K562 (cell line): ENCODE results near the gene TPGS1. TPM values are rescaled to one million over a fixed set of nuclear protein-coding genes. Genes with fewer than 3 reads are reported as not detected.

Experiments used
- CBX8 ChIP-seq: fragments of 200-600 bp; sonication (generic); IDR thresholded peaks from 2 replicates; pipeline ENCODE4 v1.6.1; 2012; ENCODE audit warnings: borderline replicate concordance, mixed run types, low read depth, mild to moderate bottlenecking, moderate library complexity, mixed read lengths, low read length, control low read depth, inconsistent platforms; ENCODE audit not compliant: poor library complexity, severe bottlenecking; ENCODE audit errors: extremely low read depth
- ETS1 ChIP-seq: conservative IDR thresholded peaks from 2 replicates; pipeline ENCODE4 v1.6.1; 2011; ENCODE audit warnings: low read depth, mild to moderate bottlenecking, low read length; ENCODE audit not compliant: control insufficient read depth
- KAT7 ChIP-seq: sonication (generic); formaldehyde crosslinking; IDR thresholded peaks from 2 replicates; pipeline ENCODE4 v1.8.0; 2022; ENCODE audit warnings: missing genetic modification reagents, mild to moderate bottlenecking, borderline replicate concordance
- MBD2 ChIP-seq: sonication (generic); IDR thresholded peaks from 2 replicates; pipeline ENCODE4 v1.6.1; 2016; ENCODE audit warnings: low read depth, borderline replicate concordance
- RAD51 ChIP-seq: fragments of 450-650 bp; IDR thresholded peaks from 2 replicates; pipeline ENCODE4 v1.7.1; 2016; ENCODE audit warnings: low read depth, mild to moderate bottlenecking, borderline replicate concordance
- REST ChIP-seq, 2 experiments: fragments of 450-650 bp; formaldehyde crosslinking in 1 of 2; IDR thresholded peaks; 2 replicates each; pipeline versions ENCODE4 v1.4.0 to v1.6.1; 2014 to 2020; ENCODE audit warnings: mild to moderate bottlenecking in 2 of 2, borderline replicate concordance in 1 of 2, low read depth in 1 of 2
- STAG1 ChIP-seq: sonication (generic); formaldehyde crosslinking; IDR thresholded peaks from 2 replicates; pipeline ENCODE4 v1.5.0; 2020; ENCODE audit warnings: missing genetic modification reagents, borderline replicate concordance
- ZBTB33 ChIP-seq: sonication (generic); formaldehyde crosslinking; IDR thresholded peaks from 2 replicates; pipeline ENCODE4 v1.8.1; 2023; ENCODE audit warnings: mild to moderate bottlenecking, missing genetic modification reagents
- polyA plus RNA-seq, 8 experiments: library from polyadenylated mRNA; depleted of rRNA in 4 of 8; stranded (reverse) in 5 of 8; unstranded in 3 of 8; fragments of >200 nt; fragmentation: Nextera tagmentation in 2 of 8; fragmentation: Illumina TruSeq in 1 of 8; extraction: Ambion mirVana in 2 of 8; extraction: Trizol in 1 of 8; gene quantifications; 2 replicates each; pipeline versions ENCODE4 v1.2.1 to v1.2.3, GENCODE V29; 2011 to 2014; ENCODE audit warnings: inconsistent platforms in 1 of 8, missing spikeins in 1 of 8
- total RNA-seq, 7 experiments: library from RNA; depleted of rRNA in 6 of 7; stranded (reverse); fragments of >200 nt in 6 of 7; fragmentation: Illumina TruSeq in 2 of 7; extraction: Trizol in 2 of 7; gene quantifications; 2 replicates each; pipeline versions ENCODE4 v1.2.1 to v1.2.3, GENCODE V29; 2011 to 2021; ENCODE audit warnings: low replicate concordance in 1 of 7

TPGS1 gene
- total and polyA plus RNA-seq, 9 of the 15 experiments (the other 6 are each of a cell fraction or from before 2014, with no cell fraction given) = 0.30 to 31.6 (median 1.2) TPM; not detected in 2

GRCh38 chr19:532561-533363, 25.5 kb downstream of the TPGS1 start (continued):
- peak; percentile 57; the same call in 1 of the 2 replicates for TF ChIP-seq REST (IDR thresholded peaks at IDR 0.05; ENCODE audit: borderline replicate concordance)
- no peak for TF ChIP-seq REST (CRISPR knock-in tag; IDR thresholded peaks at IDR 0.05; ENCODE audit: low read depth)
- TF ChIP-seq RAD51 = no peak
- TF ChIP-seq CBX8 = no peak
- 0 out of 2 replicates have a peak, but pooled peaks have one; percentile 34 for TF ChIP-seq ZBTB33 (CRISPR knock-in tag)
- peak; percentile 17; the same call in 1 of the 2 replicates for TF ChIP-seq ETS1
- TF ChIP-seq MBD2 = no peak
- peak; percentile 59; the same call in 1 of the 2 replicates for TF ChIP-seq KAT7 (CRISPR knock-in tag)
- peak; percentile 25; the same call in 1 of the 2 replicates for TF ChIP-seq STAG1 (CRISPR knock-in tag)
